SK-N-SH (cell line): ENCODE results near the gene ZC3H18. TPM values are rescaled to one million over a fixed set of nuclear protein-coding genes. Genes with fewer than 3 reads are reported as not detected.

Source experiments
- CTCF ChIA-PET: fragments of 300-600, 350-600 bp; formaldehyde crosslinking; extraction: SDS; loops from one replicate; lab custom pipeline; 2021; lab: Yijun Ruan, JAX
- POLR2A ChIA-PET: fragments of 350-600 bp; sonication (Branson Sonifier 250); formaldehyde crosslinking; extraction: SDS; loops from one replicate; lab custom pipeline; 2020; ENCODE audit warnings: antibody characterized with exemption, inconsistent platforms; lab: Yijun Ruan, JAX
- DNase-seq: peaks from one replicate; pipeline ENCODE4 v3.0.0; 2012
- H2AFZ ChIP-seq: fragments of 200-600 bp; sonication (generic); 2 replicates; pipeline ENCODE4 v1.8.1; 2016; ENCODE audit warnings: antibody characterized with exemption, mild to moderate bottlenecking, low read depth
- H3F3A ChIP-seq: fragments of 200-600 bp; sonication (generic); replicated peaks from 2 replicates; pipeline ENCODE3; 2016; ENCODE audit warnings: antibody characterized with exemption, mild to moderate bottlenecking; ENCODE audit not compliant: insufficient read depth
- H3K27ac ChIP-seq, 2 experiments: fragments of 200-500 bp in 1 of 2; fragments of 200-600 bp in 1 of 2; sonication (Bioruptor generic) in 1 of 2; sonication (generic), shearing (Covaris generic) in 1 of 2; 2 replicates each; pipeline versions ENCODE4 v1.5.1 to v1.6.1; 2014 to 2016; ENCODE audit warnings: low read depth in 2 of 2, inconsistent platforms in 1 of 2, low read length in 1 of 2, mild to moderate bottlenecking in 1 of 2, mixed read lengths in 1 of 2
- H3K27me3 ChIP-seq: fragments of 200-600 bp; sonication (generic), shearing (Covaris generic); 2 replicates; pipeline ENCODE4 v1.6.1; 2016; ENCODE audit warnings: mixed run types; ENCODE audit not compliant: insufficient read depth
- H3K36me3 ChIP-seq, 2 experiments: fragments of 200-500 bp in 1 of 2; fragments of 200-600 bp in 1 of 2; sonication (Bioruptor generic) in 1 of 2; sonication (generic) in 1 of 2; replicated peaks in 1 of 2; 2 replicates each; pipeline versions ENCODE3 to v1.5.1; 2014 to 2016; ENCODE audit warnings: low read length in 1 of 2, mild to moderate bottlenecking in 1 of 2; ENCODE audit not compliant: insufficient read depth in 2 of 2, control insufficient read depth in 1 of 2
- H3K4me1 ChIP-seq, 2 experiments: fragments of 200-500 bp in 1 of 2; fragments of 200-600 bp in 1 of 2; sonication (Bioruptor generic) in 1 of 2; sonication (generic), shearing (Covaris generic) in 1 of 2; 2 replicates each; pipeline versions ENCODE4 v1.5.1 to v1.6.1; 2014 to 2016; ENCODE audit warnings: low read depth in 1 of 2, low read length in 1 of 2, mixed run types in 1 of 2; ENCODE audit not compliant: insufficient read depth in 2 of 2, control insufficient read depth in 1 of 2
- H3K4me2 ChIP-seq: fragments of 200-600 bp; sonication (generic), shearing (Covaris generic); 2 replicates; pipeline ENCODE4 v1.6.1; 2017; ENCODE audit warnings: mixed run types
- H3K4me3 ChIP-seq, 2 experiments: fragments of 200-500 bp in 1 of 2; fragments of 200-600 bp in 1 of 2; sonication (Bioruptor generic) in 1 of 2; sonication (generic), shearing (Covaris generic) in 1 of 2; 2 replicates each; pipeline versions ENCODE4 v1.5.1 to v1.8.1; 2014 to 2016; ENCODE audit warnings: low read depth in 2 of 2, inconsistent platforms in 1 of 2, low read length in 1 of 2, mild to moderate bottlenecking in 1 of 2, mixed read lengths in 1 of 2, moderate library complexity in 1 of 2
- H3K79me2 ChIP-seq: fragments of 200-600 bp; sonication (generic); 2 replicates; pipeline ENCODE4 v1.8.1; 2017; ENCODE audit warnings: mild to moderate bottlenecking; ENCODE audit not compliant: insufficient read depth
- H3K9ac ChIP-seq: fragments of 200-600 bp; sonication (generic); 2 replicates; pipeline ENCODE4 v1.6.1; 2017; ENCODE audit warnings: mixed run types
- H3K9me2 ChIP-seq: fragments of 200-600 bp; sonication (generic); 2 replicates; pipeline ENCODE4 v1.6.1; 2017; ENCODE audit warnings: mixed run types
- H3K9me3 ChIP-seq: fragments of 200-600 bp; sonication (generic); 2 replicates; pipeline ENCODE4 v1.6.1; 2017; ENCODE audit warnings: mixed run types, mild to moderate bottlenecking, moderate library complexity
- H4K20me1 ChIP-seq: fragments of 200-600 bp; sonication (generic); 2 replicates; pipeline ENCODE4 v1.6.1; 2017; ENCODE audit warnings: mild to moderate bottlenecking, mixed run types; ENCODE audit not compliant: insufficient read depth
- FOSL2 ChIP-seq: IDR thresholded peaks from 2 replicates; pipeline ENCODE4 v1.4.0; 2012; ENCODE audit warnings: low read depth, mild to moderate bottlenecking, moderate library complexity, borderline replicate concordance
- REST ChIP-seq: IDR thresholded peaks from 2 replicates; pipeline ENCODE4 v1.6.1; 2012; ENCODE audit warnings: mild to moderate bottlenecking, low read depth, low read length, moderate library complexity
- SIN3A ChIP-seq: IDR thresholded peaks from 2 replicates; pipeline ENCODE4 v1.6.1; 2012; ENCODE audit warnings: low read depth, mild to moderate bottlenecking, low read length, moderate library complexity, borderline replicate concordance
- YY1 ChIP-seq: IDR thresholded peaks from 2 replicates; pipeline ENCODE4 v1.4.0; 2012; ENCODE audit warnings: low read depth, mild to moderate bottlenecking
- WGBS: methylation state at CpG from one replicate; pipeline ENCODE4 v1.1.6; 2017; ENCODE audit warnings: low lambda C conversion rate; 5-methylcytosine and 5-hydroxymethylcytosine counted together
- polyA plus RNA-seq, 3 experiments: library from polyadenylated mRNA; depleted of rRNA; stranded (reverse); fragments of >200 nt; gene quantifications; 2 replicates each; pipeline ENCODE4 v1.2.3, GENCODE V29; 2012

Gene ZC3H18
- polyA plus RNA-seq, 1 of the 3 experiments (the other 2 are of a cell fraction), result 32.7 TPM

GRCh38 chr16:88602091-88602490 is 31.9 kb downstream of the ZC3H18 start:
- no peaks in the 10 kb centered on the region for H3K27me3 ChIP-seq
- TF ChIP-seq FOSL2, result no peak
- TF ChIP-seq YY1, result no peak
- H3K36me3 ChIP-seq, result peaks cover 28 to 63% of the 10 kb centered on the region in 2 experiments
- H3K9me3 ChIP-seq, result no peaks in the 10 kb centered on the region
- peaks cover 11% of the 10 kb centered on the region; the same call in 1 of the 2 replicates for H3K79me2 ChIP-seq
- DNase-seq, result no peak
- no peaks in the 10 kb centered on the region; the same call in 1 of the 2 replicates for H4K20me1 ChIP-seq
- H3K27ac ChIP-seq, result no peak overlapping the region
- no peak overlapping the region for H2AFZ ChIP-seq
- no peaks in the 10 kb centered on the region for H3K4me1 ChIP-seq
- H3K4me3 ChIP-seq, result no peak overlapping the region
- H3K9me2 ChIP-seq, result no peaks in the 10 kb centered on the region
- no peak overlapping the region for H3K9ac ChIP-seq
- CTCF ChIA-PET, result no interaction called here
- no peaks in the 10 kb centered on the region for H3F3A ChIP-seq
- no peak overlapping the region for H3K4me2 ChIP-seq
- POLR2A ChIA-PET, result no interaction called here
- WGBS, result 82% methylated on average over 5 of the region's 7 CpGs

- 87% methylated on average over 18 of the region's 20 CpGs for whole genome bisulfite sequencing
- POLR2A ChIA-PET, result no interaction called here
- Histone ChIP-seq H4K20me1 (no peaks in the 10 kb centered on the region; the same call in 1 of the 2 replicates), H3K27me3 (no peaks in the 10 kb centered on the region), H3K36me3 (peaks cover 22 to 55% of the 10 kb centered on the region in 2 experiments), H3K9ac (no peak overlapping the region), H3K79me2 (peaks cover 4% of the 10 kb centered on the region; the same call in 1 of the 2 replicates), H3K9me2 (no peaks in the 10 kb centered on the region), H2AFZ (no peak overlapping the region), H3K27ac (no peak overlapping the region), H3K4me1 (no peaks in the 10 kb centered on the region), H3F3A (no peaks in the 10 kb centered on the region), H3K4me2 (no peak overlapping the region), H3K9me3 (no peaks in the 10 kb centered on the region), H3K4me3 (no peak overlapping the region)
- no peak for TF ChIP-seq REST
- TF ChIP-seq SIN3A, result no peak
- no peak for DNase-seq
- CTCF ChIA-PET, result no interaction called here
These were observed 35.3 kb downstream of the ZC3H18 start for GRCh38 chr16:88605186-88606147.
